ENCODE results near the gene IL17REL.

IL17REL gene

GRCh38 chr22:50051930-50052329 lies 39.4 kb upstream of the IL17REL start:
- peaks cover 32% of the 10 kb centered on the region for H3K9me3 Mint-ChIP-seq

GRCh38 chr22:50049299-50050195 lies 37.0 kb upstream of the IL17REL start:
- Mint-ChIP-seq H3K9me3 (peaks cover 32% of the 10 kb centered on the region), H3K27ac (no peak overlapping the region), H3K4me1 (peaks cover 15% of the 10 kb centered on the region), H3K4me3 (no peak overlapping the region), H3K36me3 (ENCODE audit: low read depth) (peaks cover 10% of the 10 kb centered on the region), H3K27me3 (ENCODE audit: low read depth, poor library complexity) (peaks cover 22% of the 10 kb centered on the region)
- no peak for TF ChIP-seq CTCF (IDR thresholded peaks at IDR 0.05)
- DNase-seq, result no peak

More at GRCh38 chr22:50051930-50052329, 39.4 kb upstream of the IL17REL start:
- peaks cover 10% of the 10 kb centered on the region for H3K36me3 Mint-ChIP-seq (ENCODE audit: low read depth)
- peaks cover 34% of the 10 kb centered on the region for H3K4me1 Mint-ChIP-seq
- DNase-seq, result no peak
- peaks cover 23% of the 10 kb centered on the region for H3K27me3 Mint-ChIP-seq (ENCODE audit: low read depth, poor library complexity)
- no peak for TF ChIP-seq CTCF (IDR thresholded peaks at IDR 0.05)
- no peak overlapping the region for H3K27ac Mint-ChIP-seq
- no peak overlapping the region for H3K4me3 Mint-ChIP-seq

- H3K27ac Mint-ChIP-seq, result no peak overlapping the region
- TF ChIP-seq CTCF (IDR thresholded peaks at IDR 0.05), result no peak
- peaks cover 6% of the 10 kb centered on the region for H3K36me3 Mint-ChIP-seq (ENCODE audit: low read depth)
- peaks cover 29% of the 10 kb centered on the region for H3K9me3 Mint-ChIP-seq
- H3K4me1 Mint-ChIP-seq, result peaks cover 15% of the 10 kb centered on the region
- no peak for DNase-seq
- H3K4me3 Mint-ChIP-seq, result no peak overlapping the region
- peaks cover 18% of the 10 kb centered on the region for H3K27me3 Mint-ChIP-seq (ENCODE audit: low read depth, poor library complexity)
Observed at GRCh38 chr22:50048836-50049235, 36.3 kb upstream of the IL17REL start.

GRCh38 chr22:50048061-50048765 lies 35.6 kb upstream of the IL17REL start:
- peaks cover 20% of the 10 kb centered on the region for H3K27me3 Mint-ChIP-seq (ENCODE audit: low read depth, poor library complexity)
- no peak for DNase-seq

GRCh38 chr22:50047346-50047745 lies 34.8 kb upstream of the IL17REL start:
- peaks cover 29% of the 10 kb centered on the region for H3K9me3 Mint-ChIP-seq
- H3K36me3 Mint-ChIP-seq (ENCODE audit: low read depth), result peaks cover 9% of the 10 kb centered on the region
- no peak for TF ChIP-seq CTCF (IDR thresholded peaks at IDR 0.05)
- H3K27me3 Mint-ChIP-seq (ENCODE audit: low read depth, poor library complexity), result peaks cover 26% of the 10 kb centered on the region
- no peak overlapping the region for H3K4me3 Mint-ChIP-seq
- H3K27ac Mint-ChIP-seq, result no peak overlapping the region
- H3K4me1 Mint-ChIP-seq, result peaks cover 19% of the 10 kb centered on the region
- no peak for DNase-seq

More at GRCh38 chr22:50048061-50048765, 35.6 kb upstream of the IL17REL start:
- no peak for TF ChIP-seq CTCF (IDR thresholded peaks at IDR 0.05)
- Mint-ChIP-seq H3K27ac (no peak overlapping the region), H3K4me1 (peaks cover 19% of the 10 kb centered on the region), H3K36me3 (ENCODE audit: low read depth) (peaks cover 5% of the 10 kb centered on the region), H3K9me3 (peaks cover 29% of the 10 kb centered on the region), H3K4me3 (no peak overlapping the region)
